GM12878 (cell line): ENCODE results near the gene DNAJC5G. TPM values are rescaled to one million over a fixed set of nuclear protein-coding genes. Genes with fewer than 3 reads are reported as not detected.

Source experiments
- CEBPB ChIP-seq, 2 experiments: fragments of 150-350 bp in 1 of 2; IDR thresholded peaks; 2 replicates each; pipeline ENCODE4 v1.6.1; 2012 to 2014; ENCODE audit warnings: low read depth in 2 of 2, low read length in 2 of 2, borderline replicate concordance in 1 of 2, inconsistent platforms in 1 of 2
- CREM ChIP-seq: IDR thresholded peaks from 2 replicates; pipeline ENCODE4 v1.6.1; 2014; ENCODE audit warnings: antibody characterized with exemption, low read depth
- DPF2 ChIP-seq: fragments of 450-650 bp; IDR thresholded peaks from 2 replicates; pipeline ENCODE4 v1.6.1; 2017; ENCODE audit warnings: mild to moderate bottlenecking
- EED ChIP-seq: sonication (generic); IDR thresholded peaks from 2 replicates; pipeline ENCODE4 v1.6.1; 2016; ENCODE audit warnings: antibody characterized with exemption, low read depth
- MYC ChIP-seq: IDR thresholded peaks from 2 replicates; pipeline ENCODE4 v1.6.1; 2011; ENCODE audit warnings: mild to moderate bottlenecking, low read length, moderate library complexity, inconsistent platforms; ENCODE audit not compliant: insufficient read depth, insufficient replicate concordance, insufficient read length, severe bottlenecking
- TBL1XR1 ChIP-seq: IDR thresholded peaks from 2 replicates; pipeline ENCODE4 v1.6.1; 2012; ENCODE audit warnings: low read depth, low read length, improper control_type of control experiment
- USF1 ChIP-seq: IDR thresholded peaks from 2 replicates; pipeline ENCODE4 v1.6.1; 2011; ENCODE audit warnings: borderline replicate concordance, low read depth, mild to moderate bottlenecking, moderate library complexity, mixed read lengths, low read length; ENCODE audit not compliant: insufficient read depth; ENCODE audit errors: extremely low read length
- polyA plus RNA-seq, 11 experiments: library from polyadenylated mRNA; depleted of rRNA in 4 of 11; unstranded in 6 of 11; stranded (reverse) in 5 of 11; fragments of >200 nt; fragmentation: Nextera tagmentation in 4 of 11; fragmentation: Illumina TruSeq in 1 of 11; extraction: Ambion mirVana in 4 of 11; extraction: Trizol in 1 of 11; gene quantifications; 1 replicate in 1 of 11; 2 replicates in 10 of 11; pipeline versions ENCODE4 v1.2.1 to v1.2.3, GENCODE V29; 2011 to 2016; ENCODE audit warnings: inconsistent platforms in 2 of 11, missing spikeins in 2 of 11, low read depth in 1 of 11
- total RNA-seq, 4 experiments: library from RNA; depleted of rRNA in 3 of 4; stranded (reverse); fragments of >200 nt in 3 of 4; fragmentation: Illumina TruSeq in 1 of 4; extraction: Trizol in 1 of 4; gene quantifications; 2 replicates each; pipeline versions ENCODE4 v1.2.1 to v1.2.3, GENCODE V29; 2013 to 2021
- TF ChIP-seq, protein P1 (sequence below): fragments of 450-650 bp; IDR thresholded peaks from 2 replicates; pipeline ENCODE4 v1.6.1; 2018; ENCODE audit warnings: borderline replicate concordance, mild to moderate bottlenecking; ENCODE audit not compliant: partially characterized antibody
- TF ChIP-seq, protein P2 (sequence below): fragments of 450-650 bp; IDR thresholded peaks from 2 replicates; pipeline ENCODE4 v1.6.1; 2017; ENCODE audit warnings: mild to moderate bottlenecking
- TF ChIP-seq, protein P3 (sequence below): IDR thresholded peaks from 2 replicates; pipeline ENCODE4 v1.6.1; 2011; ENCODE audit warnings: low read depth, mild to moderate bottlenecking, low read length, moderate library complexity, borderline replicate concordance; ENCODE audit errors: extremely low read depth

Gene DNAJC5G
- total and polyA plus RNA-seq, 10 of the 15 experiments (the other 5 are each of a cell fraction or from before 2014, with no cell fraction given) = not detected

- TF ChIP-seq, protein P1, sequence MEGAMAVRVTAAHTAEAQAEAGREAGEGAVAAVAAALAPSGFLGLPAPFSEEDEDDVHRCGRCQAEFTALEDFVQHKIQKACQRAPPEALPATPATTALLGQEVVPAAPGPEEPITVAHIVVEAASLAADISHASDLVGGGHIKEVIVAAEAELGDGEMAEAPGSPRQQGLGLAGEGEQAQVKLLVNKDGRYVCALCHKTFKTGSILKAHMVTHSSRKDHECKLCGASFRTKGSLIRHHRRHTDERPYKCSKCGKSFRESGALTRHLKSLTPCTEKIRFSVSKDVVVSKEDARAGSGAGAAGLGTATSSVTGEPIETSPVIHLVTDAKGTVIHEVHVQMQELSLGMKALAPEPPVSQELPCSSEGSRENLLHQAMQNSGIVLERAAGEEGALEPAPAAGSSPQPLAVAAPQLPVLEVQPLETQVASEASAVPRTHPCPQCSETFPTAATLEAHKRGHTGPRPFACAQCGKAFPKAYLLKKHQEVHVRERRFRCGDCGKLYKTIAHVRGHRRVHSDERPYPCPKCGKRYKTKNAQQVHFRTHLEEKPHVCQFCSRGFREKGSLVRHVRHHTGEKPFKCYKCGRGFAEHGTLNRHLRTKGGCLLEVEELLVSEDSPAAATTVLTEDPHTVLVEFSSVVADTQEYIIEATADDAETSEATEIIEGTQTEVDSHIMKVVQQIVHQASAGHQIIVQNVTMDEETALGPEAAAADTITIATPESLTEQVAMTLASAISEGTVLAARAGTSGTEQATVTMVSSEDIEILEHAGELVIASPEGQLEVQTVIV = no peak
- TF ChIP-seq EED (no peak), CREM (no peak), TBL1XR1 (no peak), CEBPB (IDR thresholded peaks at IDR 0.05; ENCODE audit: borderline replicate concordance in 1 of 2, low read depth in 2 of 2, low read length in 2 of 2) (no peak), MYC (no peak), DPF2 (no peak), USF1 (no peak)
- TF ChIP-seq, protein P2, sequence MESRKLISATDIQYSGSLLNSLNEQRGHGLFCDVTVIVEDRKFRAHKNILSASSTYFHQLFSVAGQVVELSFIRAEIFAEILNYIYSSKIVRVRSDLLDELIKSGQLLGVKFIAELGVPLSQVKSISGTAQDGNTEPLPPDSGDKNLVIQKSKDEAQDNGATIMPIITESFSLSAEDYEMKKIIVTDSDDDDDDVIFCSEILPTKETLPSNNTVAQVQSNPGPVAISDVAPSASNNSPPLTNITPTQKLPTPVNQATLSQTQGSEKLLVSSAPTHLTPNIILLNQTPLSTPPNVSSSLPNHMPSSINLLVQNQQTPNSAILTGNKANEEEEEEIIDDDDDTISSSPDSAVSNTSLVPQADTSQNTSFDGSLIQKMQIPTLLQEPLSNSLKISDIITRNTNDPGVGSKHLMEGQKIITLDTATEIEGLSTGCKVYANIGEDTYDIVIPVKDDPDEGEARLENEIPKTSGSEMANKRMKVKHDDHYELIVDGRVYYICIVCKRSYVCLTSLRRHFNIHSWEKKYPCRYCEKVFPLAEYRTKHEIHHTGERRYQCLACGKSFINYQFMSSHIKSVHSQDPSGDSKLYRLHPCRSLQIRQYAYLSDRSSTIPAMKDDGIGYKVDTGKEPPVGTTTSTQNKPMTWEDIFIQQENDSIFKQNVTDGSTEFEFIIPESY = no peak
- TF ChIP-seq, protein P3, sequence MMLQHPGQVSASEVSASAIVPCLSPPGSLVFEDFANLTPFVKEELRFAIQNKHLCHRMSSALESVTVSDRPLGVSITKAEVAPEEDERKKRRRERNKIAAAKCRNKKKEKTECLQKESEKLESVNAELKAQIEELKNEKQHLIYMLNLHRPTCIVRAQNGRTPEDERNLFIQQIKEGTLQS = no peak
Measured at GRCh38 chr2:27315122-27315521, 39.9 kb downstream of the DNAJC5G start (continued).
